ENCODE data around the gene C1RL.

GRCh38 chr12:7100239-7100638 is 8.8 kb downstream of the C1RL start:
- no peak for TF ChIP-seq CTCF (IDR thresholded peaks at IDR 0.05; ENCODE audit: poor library complexity)
- TF ChIP-seq EZH2 (IDR thresholded peaks at IDR 0.05; ENCODE audit: borderline replicate concordance): no peak

Data from hepatocyte (in vitro differentiated cells).